Body of pancreas (tissue), 4 donors: Measurements from ENCODE around the gene ZNF507. TPM values are rescaled to one million over a fixed set of nuclear protein-coding genes. Genes with fewer than 3 reads are reported as not detected.

ENCODE experiments used
- ATAC-seq: fragments of 150-250 bp; one replicate; pipeline ENCODE4 v1.9.1; 2016
- DNase-seq, 4 donors: peaks; one replicate each; pipeline ENCODE4 v3.0.0-alpha.2; 2019
- H3K27ac ChIP-seq, 4 donors: fragments of 200-600 bp; sonication (generic); 1 replicate in 3 of 4; 2 replicates in 1 of 4; pipeline versions ENCODE4 v1.5.1 to v1.6.1; 2016 to 2019; ENCODE audit warnings: mild to moderate bottlenecking in 1 of 4, mixed read lengths in 1 of 4, moderate library complexity in 1 of 4
- H3K27me3 ChIP-seq, 2 donors: fragments of 200-600 bp; sonication (generic); one replicate each; pipeline ENCODE4 v1.6.0; 2016; ENCODE audit warnings: mild to moderate bottlenecking in 1 of 2
- H3K36me3 ChIP-seq, 2 donors: fragments of 200-600 bp; sonication (generic); replicated peaks in 1 of 2; 2 replicates each; pipeline ENCODE4 v1.5.1; 2016; ENCODE audit warnings: low read depth in 2 of 2; ENCODE audit not compliant: insufficient read depth in 1 of 2
- H3K4me1 ChIP-seq: fragments of 200-600 bp; sonication (generic); one replicate; pipeline ENCODE4 v1.6.0; 2016
- H3K4me3 ChIP-seq, 2 donors: fragments of 200-600 bp; sonication (generic); 1 replicate in 1 of 2; 2 replicates in 1 of 2; pipeline ENCODE4 v1.5.1; 2016 to 2019
- H3K9me3 ChIP-seq, 3 donors: fragments of 200-600 bp; sonication (generic); 1 replicate in 2 of 3; 2 replicates in 1 of 3; pipeline ENCODE4 v1.5.1; 2016
- POLR2A ChIP-seq, 3 donors: fragments of 450-650 bp; IDR thresholded peaks; one replicate each; pipeline ENCODE4 v1.6.1; 2016; ENCODE audit warnings: antibody characterized with exemption in 3 of 3, mild to moderate bottlenecking in 2 of 3
- WGBS, 2 donors: methylation state at CpG; one replicate each; pipeline ENCODE4 v1.1.5; 2017; 5-methylcytosine and 5-hydroxymethylcytosine counted together
- intact Hi-C: fragments of 100-400 bp; cut with DNase I; formaldehyde crosslinking; loops from one replicate; pipeline ENCODE4 v1.15.1; 2023
- total RNA-seq, 2 donors: library from RNA; depleted of rRNA; stranded (reverse); fragments of >200 nt; gene quantifications; one replicate each; pipeline ENCODE4 v1.1.0, GENCODE V29; 2016
- TF ChIP-seq, protein P1 (sequence below), 7 experiments: fragments of 450-650 bp in 4 of 7; fragments of 200-600 bp in 3 of 7; sonication (generic) in 3 of 7; IDR thresholded peaks; one replicate each; pipeline ENCODE4 v1.5.1; 2016 to 2019; ENCODE audit warnings: antibody characterized with exemption in 7 of 7

The ZNF507 gene
- total RNA-seq, 2 donors from 2014 or later = 14.2 to 19.7 TPM

DNA sequence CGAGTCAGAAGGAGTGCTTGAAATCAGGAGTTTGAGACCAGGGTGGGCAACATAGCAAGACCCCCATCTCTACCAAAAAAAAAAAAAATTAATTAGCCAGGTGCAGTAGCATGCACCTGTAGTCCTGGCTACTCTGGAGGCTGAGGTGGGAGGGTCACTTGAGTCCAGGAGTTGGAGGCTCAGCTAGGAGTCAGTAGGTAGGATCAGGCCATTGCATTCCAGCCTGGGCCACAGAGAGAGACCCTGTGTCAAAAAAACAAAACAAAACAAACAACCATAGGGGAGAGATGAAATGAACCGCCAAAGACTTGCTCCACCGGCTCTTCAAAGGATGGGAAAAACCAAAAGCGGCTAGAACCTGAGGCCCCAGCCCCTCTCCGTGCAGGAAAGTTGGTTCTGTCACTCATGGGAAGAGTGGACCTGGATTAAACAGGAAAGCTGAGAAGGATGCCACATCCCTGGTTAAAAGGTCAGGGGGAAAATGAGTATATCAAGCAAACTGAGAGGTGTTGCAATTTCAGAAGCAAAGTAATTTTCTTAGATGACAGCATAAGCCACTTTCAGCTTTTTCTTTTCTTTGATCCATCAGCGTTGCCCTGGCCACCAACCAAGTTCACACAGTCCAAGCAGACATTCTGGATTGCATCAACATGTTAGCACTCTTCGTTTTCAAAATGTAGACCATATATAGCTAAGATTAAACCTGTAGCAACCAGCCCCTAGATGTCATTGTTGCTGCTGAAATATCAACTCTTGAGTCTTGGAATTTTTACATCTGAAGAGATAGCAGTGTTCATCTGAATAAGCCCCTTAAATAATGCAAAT is 8.9 kb upstream of the ZNF507 start:
- Histone ChIP-seq H3K9me3 (no peaks in the 10 kb centered on the region), H3K4me3 (no peak overlapping the region), H3K36me3 (no peaks in the 10 kb centered on the region), H3K27ac (no peak overlapping the region), H3K4me1 (peaks cover 3% of the 10 kb centered on the region), H3K27me3 (no peaks in the 10 kb centered on the region)
- WGBS, 2 donors = 46 to 51% methylated on average over 7 of the region's 7 CpGs
- TF ChIP-seq, protein P1, sequence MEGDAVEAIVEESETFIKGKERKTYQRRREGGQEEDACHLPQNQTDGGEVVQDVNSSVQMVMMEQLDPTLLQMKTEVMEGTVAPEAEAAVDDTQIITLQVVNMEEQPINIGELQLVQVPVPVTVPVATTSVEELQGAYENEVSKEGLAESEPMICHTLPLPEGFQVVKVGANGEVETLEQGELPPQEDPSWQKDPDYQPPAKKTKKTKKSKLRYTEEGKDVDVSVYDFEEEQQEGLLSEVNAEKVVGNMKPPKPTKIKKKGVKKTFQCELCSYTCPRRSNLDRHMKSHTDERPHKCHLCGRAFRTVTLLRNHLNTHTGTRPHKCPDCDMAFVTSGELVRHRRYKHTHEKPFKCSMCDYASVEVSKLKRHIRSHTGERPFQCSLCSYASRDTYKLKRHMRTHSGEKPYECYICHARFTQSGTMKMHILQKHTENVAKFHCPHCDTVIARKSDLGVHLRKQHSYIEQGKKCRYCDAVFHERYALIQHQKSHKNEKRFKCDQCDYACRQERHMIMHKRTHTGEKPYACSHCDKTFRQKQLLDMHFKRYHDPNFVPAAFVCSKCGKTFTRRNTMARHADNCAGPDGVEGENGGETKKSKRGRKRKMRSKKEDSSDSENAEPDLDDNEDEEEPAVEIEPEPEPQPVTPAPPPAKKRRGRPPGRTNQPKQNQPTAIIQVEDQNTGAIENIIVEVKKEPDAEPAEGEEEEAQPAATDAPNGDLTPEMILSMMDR (IDR thresholded peaks at IDR 0.05) = no peak
- TF ChIP-seq POLR2A (IDR thresholded peaks at IDR 0.05) = no peak
- no peak for DNase-seq
- no peak for ATAC-seq
- intact Hi-C loops = loop anchor here (5.0 to 10.0 kb wide), 2 partner anchors 66 to 228 kb away; no protein-coding TSS in a partner anchor

DNA sequence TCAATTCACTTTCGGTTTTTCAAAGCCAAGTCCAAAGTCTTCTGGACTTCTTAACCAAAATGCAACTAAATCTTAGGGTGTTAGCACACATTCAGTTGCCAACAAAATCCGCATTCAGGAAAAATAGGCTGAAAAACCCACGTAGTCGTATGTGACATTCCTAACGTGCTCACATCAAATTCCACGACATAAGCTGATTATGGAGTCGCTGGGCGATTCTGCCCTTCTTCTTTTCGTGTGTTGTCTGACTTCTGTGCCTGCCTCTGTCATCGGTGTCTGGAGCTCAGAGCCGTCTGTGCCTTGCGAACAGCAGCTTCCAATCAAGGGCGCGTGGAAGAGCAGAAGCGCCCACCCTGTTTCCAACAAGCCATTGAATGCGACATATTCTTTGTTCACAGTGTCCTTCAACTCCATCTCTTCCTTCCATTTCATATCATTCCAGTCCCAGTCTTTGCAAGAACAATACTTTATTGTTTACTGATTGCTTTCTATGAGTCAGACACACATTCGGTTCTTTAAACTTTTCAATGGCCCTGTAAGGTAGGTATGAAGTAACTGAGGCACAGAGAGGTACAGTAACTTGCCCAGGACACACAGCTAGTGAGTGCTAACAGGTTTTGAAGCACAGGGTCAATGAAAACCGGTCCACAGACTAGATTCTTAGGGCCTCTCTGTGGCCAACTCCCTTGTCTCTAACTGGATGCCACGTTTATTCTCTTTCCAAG is 8.2 kb upstream of the ZNF507 start:
- Histone ChIP-seq H3K4me3 (no peak overlapping the region), H3K9me3 (no peaks in the 10 kb centered on the region), H3K27ac (no peak overlapping the region), H3K27me3 (no peaks in the 10 kb centered on the region), H3K36me3 (no peaks in the 10 kb centered on the region), H3K4me1 (peaks cover 3% of the 10 kb centered on the region)
- intact Hi-C loops = loop anchor here (5.0 to 10.0 kb wide), 2 partner anchors 65 to 228 kb away; no protein-coding TSS in a partner anchor
- no peak for DNase-seq
- TF ChIP-seq POLR2A (IDR thresholded peaks at IDR 0.05) = no peak
- TF ChIP-seq, protein P1 (IDR thresholded peaks at IDR 0.05) = no peak
- no peak for ATAC-seq
- 75 to 77% methylated on average over 19 of the region's 19 CpGs for WGBS, 2 donors

DNA sequence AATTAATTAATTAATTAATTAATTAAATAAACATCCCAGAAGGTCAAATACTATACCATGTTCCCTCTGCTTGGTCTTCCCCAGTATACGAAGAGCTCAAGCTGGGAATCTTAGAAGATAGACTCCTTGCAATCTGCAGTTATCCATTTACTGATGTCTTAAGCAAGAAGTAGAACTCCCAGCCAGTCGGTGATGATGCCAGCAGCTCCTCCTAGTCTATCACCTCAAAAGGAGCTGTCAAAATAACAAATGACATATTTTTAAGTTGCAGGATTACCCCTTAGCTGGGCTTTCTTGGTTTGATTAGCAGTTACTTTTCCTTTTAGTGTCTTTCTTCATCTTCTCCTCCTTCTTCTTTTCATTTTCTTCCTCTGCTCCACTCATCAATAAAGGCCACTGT is 6.0 kb upstream of the ZNF507 start:
- H3K36me3 ChIP-seq = no peaks in the 10 kb centered on the region
- no peak for TF ChIP-seq POLR2A (IDR thresholded peaks at IDR 0.05)
- TF ChIP-seq, protein P1 (IDR thresholded peaks at IDR 0.05) = no peak
- no peak overlapping the region for H3K4me3 ChIP-seq
- no peaks in the 10 kb centered on the region for H3K27me3 ChIP-seq
- no peak for ATAC-seq
- 74 to 78% methylated on average over 2 of the region's 2 CpGs for WGBS, 2 donors
- intact Hi-C loops = loop anchor here (5.0 to 10.0 kb wide), 2 partner anchors 63 to 225 kb away; no protein-coding TSS in a partner anchor
- no peak for DNase-seq
- no peaks in the 10 kb centered on the region for H3K9me3 ChIP-seq
- peaks cover 3% of the 10 kb centered on the region for H3K4me1 ChIP-seq
- H3K27ac ChIP-seq = no peak overlapping the region

DNA sequence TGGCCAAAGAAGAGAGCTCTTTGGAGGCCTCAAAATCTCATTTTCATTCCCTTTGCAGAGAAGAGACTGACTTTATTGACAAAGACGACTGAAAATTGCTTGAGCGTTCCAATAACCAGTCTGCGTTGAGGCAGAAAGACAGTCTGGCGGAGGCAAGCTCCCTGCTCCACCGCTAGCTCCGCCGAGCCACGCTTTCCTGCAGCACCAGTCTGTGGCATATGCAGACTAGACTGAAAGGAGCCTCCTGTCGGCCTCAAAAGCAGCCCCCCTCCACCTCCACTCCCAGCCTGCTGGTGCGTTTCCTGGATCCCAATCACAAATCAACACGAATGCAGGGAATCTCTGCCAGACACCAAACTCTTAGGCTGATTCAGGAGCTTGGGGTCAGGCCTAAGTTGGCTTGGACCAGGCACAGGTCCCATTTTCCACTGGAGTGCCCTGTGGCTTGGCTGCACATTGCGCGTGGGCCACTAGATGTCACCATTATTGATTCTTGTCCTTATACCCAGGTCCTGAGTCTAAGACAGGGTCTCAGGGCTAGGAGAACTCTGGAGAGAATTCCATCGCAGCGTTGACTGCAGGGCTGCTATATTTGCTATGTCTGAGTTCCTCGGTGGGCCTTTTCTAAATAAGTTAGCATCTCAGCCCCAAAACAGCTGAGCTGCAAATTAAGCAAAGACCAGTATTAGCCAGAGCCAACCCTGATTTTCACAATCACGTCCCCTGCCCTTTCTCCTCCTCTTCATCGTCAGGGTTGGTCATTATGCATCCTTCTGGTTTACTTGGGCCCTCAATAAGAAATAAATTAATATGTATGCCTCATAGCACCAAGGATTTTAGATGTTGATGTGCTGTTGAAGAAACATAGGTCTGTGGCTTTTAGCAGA is 5.2 kb upstream of the ZNF507 start:
- H3K4me3 ChIP-seq = no peak overlapping the region
- H3K9me3 ChIP-seq = no peaks in the 10 kb centered on the region
- DNase-seq (peak; percentile 70 to 83 (median 74)), ATAC-seq (peak; percentile 91)
- no peaks in the 10 kb centered on the region for H3K36me3 ChIP-seq
- peaks cover 3% of the 10 kb centered on the region for H3K4me1 ChIP-seq
- no peak for TF ChIP-seq POLR2A (IDR thresholded peaks at IDR 0.05)
- TF ChIP-seq, protein P1 (IDR thresholded peaks at IDR 0.05) = peak; percentile 44 to 72 (median 69)
- intact Hi-C loops = loop anchor here (5.0 to 10.0 kb wide), 2 partner anchors 62 to 225 kb away; no protein-coding TSS in a partner anchor
- H3K27ac ChIP-seq = no peak overlapping the region
- no peaks in the 10 kb centered on the region for H3K27me3 ChIP-seq
- 52 to 59% methylated on average over 16 to 18 of the region's 18 CpGs for WGBS, 2 donors
